ENCODE measurements around the gene AUP1.

Gene AUP1

GRCh38 chr2:74556831-74557370 lies 27.4 kb upstream of the AUP1 start:
- no peak for DNase-seq (ENCODE audit: low spot score)

GRCh38 chr2:74556159-74556558 lies 26.7 kb upstream of the AUP1 start:
- no peak for DNase-seq (ENCODE audit: low spot score)

DNA sequence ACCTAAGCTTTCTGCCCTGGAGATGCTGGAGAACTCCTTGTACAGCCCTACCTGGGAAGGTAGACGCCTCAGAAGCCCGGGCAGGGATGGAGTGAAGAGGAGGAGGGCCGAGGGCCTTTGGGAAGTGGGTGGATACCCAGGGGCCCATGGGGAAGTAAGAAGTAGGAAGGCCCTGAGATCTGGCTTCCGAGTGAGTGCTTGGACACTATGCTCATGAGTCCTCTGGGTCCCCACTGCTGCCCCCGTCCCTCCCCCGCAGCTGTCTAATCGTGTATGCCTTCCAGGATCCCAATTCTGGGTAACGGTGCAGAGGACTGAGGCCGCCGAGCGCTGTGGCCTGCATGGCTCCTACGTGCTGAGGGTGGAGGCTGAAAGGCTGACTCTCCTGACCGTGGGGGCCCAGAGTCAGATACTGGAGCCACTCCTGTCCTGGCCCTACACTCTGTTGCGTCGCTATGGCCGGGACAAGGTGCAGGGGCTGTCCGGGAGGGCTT lies 26.2 kb upstream of the AUP1 start:
- no peak for DNase-seq (ENCODE audit: low spot score)

DNA sequence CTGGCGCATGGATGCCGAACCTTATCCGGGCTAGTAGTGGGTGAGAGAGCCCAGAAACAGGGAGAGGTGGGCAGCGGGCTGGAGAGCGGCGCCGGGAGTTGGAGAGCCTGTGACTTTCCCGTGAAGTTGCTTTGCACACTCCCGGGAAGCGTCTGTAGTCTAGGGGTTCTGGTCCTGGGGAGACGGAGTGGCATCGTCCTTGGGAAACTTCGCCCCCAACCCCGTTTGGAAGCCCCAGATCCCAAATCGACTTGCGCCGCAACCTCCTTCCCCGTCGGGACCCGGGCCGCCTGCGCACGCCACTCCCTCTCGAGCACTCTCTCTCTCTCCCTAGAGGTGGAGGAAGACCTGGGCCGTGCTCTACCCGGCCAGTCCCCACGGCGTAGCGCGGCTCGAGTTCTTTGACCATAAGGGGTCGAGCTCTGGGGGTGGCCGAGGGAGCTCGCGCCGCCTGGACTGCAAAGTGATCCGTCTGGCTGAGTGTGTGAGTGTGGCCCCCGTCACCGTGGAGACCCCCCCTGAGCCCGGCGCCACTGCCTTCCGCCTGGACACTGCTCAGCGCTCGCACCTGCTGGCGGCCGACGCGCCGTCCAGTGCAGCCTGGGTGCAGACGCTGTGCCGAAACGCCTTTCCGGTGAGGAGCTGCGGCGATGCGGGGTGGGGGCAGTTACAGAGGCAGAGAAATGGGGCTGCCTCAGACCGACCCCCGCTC lies 25.5 kb upstream of the AUP1 start:
- peak; percentile 64 for DNase-seq (ENCODE audit: low spot score)

DNA sequence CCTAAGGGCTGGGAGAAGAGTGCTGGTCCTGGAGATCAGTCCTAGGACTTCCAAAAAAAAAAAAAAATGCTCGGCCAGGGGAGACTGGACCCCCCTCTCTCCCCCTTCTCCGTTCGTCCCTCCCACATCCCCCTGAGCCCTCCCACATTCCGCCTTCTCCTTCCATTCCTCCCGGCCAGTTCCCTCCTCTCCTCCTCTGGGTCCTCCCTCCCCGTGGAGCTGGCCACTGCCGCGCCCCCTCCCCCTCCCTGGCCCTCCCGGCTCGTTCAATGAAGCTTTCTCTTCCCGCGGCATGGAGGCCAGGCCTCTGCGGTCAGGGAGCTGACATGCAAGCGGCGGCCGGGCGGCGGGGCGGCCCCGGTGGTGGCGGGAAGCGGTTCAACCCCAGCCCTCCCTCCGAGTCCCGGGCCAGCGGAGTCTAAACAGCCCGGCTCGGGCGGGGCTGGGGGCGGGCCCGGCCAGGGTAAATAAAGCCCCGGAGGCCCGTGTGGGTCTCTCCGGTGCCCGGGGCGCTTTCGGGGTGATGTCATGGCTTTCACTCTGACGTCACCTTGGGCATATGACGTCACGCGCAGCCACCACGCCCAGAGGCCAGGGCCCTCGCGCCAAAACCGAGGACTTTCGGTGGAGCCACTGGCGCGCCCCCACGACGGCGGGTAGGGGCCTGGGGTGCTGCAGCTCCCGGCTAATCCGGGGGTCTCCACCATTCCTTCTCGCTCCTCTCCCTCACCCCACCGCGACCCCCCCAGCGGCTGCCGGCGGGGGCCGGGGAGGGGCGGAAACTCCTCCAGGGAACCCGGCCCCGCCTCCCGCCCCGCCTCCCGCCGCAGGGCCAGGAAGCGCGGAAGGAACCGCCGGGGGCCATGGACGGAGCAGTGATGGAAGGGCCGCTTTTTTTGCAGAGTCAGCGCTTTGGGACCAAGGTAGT lies 24.6 kb upstream of the AUP1 start, which contains the start of the genes DOK1 and LOXL3:
Gene DOK1 (plus strand): TSS at position 829 of the 928 bp plus-strand sequence. CDS start 35 bp downstream, at position 864.
Gene LOXL3 (minus strand): TSS at position 51 of the 928 bp plus-strand sequence. CDS start 1,308 bp downstream, outside the sequence.
- DNase-seq (ENCODE audit: low spot score) = peak; percentile 97

- peak; percentile 50 for DNase-seq (ENCODE audit: low spot score)
These were observed 23.7 kb upstream of the AUP1 start for GRCh38 chr2:74552914-74553811.

- peak; percentile 47 for DNase-seq (ENCODE audit: low spot score)
These were observed 22.7 kb upstream of the AUP1 start for GRCh38 chr2:74551942-74552913.

- DNase-seq (ENCODE audit: low spot score) = no peak
These were observed 22.0 kb upstream of the AUP1 start for GRCh38 chr2:74551530-74551929.

DNA sequence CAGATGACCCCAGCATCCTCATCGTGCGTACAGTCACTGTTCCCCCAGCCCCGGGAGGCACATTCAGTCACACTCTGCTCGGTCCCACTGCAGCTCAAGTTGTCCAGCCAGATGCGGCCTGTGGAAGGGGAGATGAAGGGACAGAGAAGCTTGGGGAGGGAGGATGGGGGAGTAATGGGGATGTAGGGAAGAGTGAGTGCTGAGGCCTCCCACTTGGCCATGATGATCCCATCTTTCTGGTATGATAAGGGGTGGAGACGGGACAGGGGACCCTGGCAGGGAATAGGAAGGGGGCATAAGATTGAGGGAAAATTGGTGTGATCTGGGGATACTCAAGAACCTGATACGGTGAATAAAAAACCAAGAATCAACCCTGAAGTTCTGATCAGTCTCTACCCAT lies 20.7 kb upstream of the AUP1 start:
- DNase-seq (ENCODE audit: low spot score) = no peak

GRCh38 chr2:74548900-74549826 lies 19.7 kb upstream of the AUP1 start:
- DNase-seq (ENCODE audit: low spot score) = peak; percentile 75

- DNase-seq (ENCODE audit: low spot score) = no peak
These were observed 18.9 kb upstream of the AUP1 start for GRCh38 chr2:74548285-74548899.

- DNase-seq (ENCODE audit: low spot score) = no peak
These were observed 16.5 kb upstream of the AUP1 start for GRCh38 chr2:74546004-74546403.

GRCh38 chr2:74544634-74545033 lies 15.1 kb upstream of the AUP1 start:
- DNase-seq (ENCODE audit: low spot score) = no peak

GRCh38 chr2:74542978-74543377 lies 13.5 kb upstream of the AUP1 start:
- no peak for DNase-seq (ENCODE audit: low spot score)

GRCh38 chr2:74540291-74540690 lies 10.8 kb upstream of the AUP1 start:
- no peak for DNase-seq (ENCODE audit: low spot score)

- no peak for DNase-seq (ENCODE audit: low spot score)
These were observed 9.4 kb upstream of the AUP1 start for GRCh38 chr2:74538881-74539339.

DNA sequence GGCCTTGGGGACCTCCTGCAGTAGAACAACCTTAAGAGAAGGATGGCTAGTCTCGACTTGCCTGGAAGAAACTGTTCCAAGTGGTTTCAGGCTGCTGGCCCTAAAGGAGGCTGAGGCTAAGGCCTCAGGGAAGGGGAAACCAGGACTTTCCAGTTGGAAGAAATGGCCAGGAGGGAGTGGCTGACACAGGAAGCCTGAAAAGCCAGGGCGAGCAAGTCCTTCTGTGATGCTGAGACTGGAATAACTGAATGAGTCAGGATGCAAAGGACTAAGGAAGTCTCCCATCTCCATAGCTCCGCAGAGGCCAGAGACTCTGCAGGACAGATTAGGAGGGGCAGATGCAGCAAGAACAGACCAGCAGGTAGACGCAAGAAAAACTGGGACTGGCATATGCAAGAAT lies 7.6 kb upstream of the AUP1 start:
- no peak for DNase-seq (ENCODE audit: low spot score)

- DNase-seq (ENCODE audit: low spot score) = no peak
These were observed 6.9 kb upstream of the AUP1 start for GRCh38 chr2:74536166-74536950.
